DMS53 (cell line): ENCODE measurements around the gene CISD1.
A peak's percentile ranks its signal among the peaks of the same experiment; 100 is the strongest.

Source experiments
- DNase-seq: peaks from one replicate; lab custom pipeline; 2025; lab: John Stamatoyannopoulos, UW

CISD1 gene

DNA sequence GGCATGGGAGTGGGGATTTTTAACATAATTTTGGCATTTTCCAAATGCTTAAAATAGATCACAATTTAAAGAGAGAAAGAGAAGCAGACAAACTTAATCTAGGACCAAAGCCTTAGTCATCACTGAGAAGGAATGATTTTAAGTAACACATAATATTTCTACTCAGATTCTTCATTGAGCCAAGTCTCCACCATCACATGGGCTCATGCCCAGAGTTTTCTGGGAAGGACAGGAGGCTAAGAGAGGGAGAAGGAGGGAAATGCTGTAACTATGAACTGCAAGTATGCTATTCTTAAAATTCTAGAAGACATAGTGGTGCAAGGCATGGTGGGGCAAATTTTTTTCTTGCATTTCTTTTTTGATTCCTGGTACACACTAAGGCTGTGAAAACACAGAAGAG, 42.1 kb downstream of the CISD1 start:
- no peak for DNase-seq

DNA sequence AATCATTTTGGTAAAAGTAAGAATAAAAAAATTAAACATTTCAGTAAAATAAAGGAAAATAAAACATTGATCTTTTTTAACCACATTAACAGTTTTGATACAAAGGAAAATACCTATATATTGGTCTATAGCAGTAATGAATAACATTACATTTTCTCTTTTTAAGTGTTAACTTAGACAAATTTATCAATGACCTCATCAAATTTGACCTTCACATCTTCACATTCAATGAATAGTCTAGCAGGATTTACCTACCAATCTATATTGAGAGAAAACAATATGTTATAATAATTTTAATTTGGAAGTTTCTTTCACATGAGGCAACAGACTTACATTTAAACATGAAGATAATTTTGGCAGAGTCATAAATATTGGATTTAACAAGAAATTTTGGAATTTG, 47.9 kb downstream of the CISD1 start:
- no peak for DNase-seq

DNA sequence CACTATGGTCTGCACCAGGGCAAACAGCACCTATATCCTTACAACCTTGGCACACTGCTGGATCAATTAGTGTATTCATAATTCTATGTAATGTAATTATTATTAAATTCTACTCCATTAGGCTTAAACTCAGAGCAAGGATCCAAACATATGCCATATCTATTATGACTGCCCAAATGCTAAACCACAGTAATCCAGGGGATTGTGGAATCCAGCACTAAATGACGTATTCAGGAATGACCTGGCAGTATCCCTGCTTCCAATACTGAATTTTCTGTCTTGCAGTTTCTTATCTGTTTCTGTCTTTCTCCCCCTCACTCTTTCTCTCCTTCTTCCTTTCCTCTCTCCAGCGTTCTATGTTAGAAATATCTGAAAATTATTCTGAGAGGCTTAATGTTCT, 49.4 kb downstream of the CISD1 start:
- DNase-seq: no peak

DNA sequence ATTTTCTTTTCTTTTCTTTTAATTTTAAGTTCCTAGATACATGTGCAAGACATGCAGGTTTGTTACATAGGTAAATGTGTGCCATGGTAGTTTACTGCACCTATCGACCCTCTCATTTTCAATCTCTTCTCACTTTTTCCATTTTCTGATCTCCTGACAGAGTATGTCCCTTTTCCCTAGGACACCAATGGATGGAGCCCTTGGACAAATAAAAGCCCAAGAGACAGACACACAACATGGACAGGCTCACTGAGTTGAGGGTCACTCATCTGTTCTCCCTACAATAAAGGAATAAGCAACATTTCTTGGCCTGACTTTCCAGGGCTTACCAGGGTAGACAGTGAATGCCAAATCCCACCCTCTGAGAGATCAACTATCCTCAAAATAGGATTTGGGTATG, 50.6 kb downstream of the CISD1 start:
- peak; percentile 13 for DNase-seq

DNA sequence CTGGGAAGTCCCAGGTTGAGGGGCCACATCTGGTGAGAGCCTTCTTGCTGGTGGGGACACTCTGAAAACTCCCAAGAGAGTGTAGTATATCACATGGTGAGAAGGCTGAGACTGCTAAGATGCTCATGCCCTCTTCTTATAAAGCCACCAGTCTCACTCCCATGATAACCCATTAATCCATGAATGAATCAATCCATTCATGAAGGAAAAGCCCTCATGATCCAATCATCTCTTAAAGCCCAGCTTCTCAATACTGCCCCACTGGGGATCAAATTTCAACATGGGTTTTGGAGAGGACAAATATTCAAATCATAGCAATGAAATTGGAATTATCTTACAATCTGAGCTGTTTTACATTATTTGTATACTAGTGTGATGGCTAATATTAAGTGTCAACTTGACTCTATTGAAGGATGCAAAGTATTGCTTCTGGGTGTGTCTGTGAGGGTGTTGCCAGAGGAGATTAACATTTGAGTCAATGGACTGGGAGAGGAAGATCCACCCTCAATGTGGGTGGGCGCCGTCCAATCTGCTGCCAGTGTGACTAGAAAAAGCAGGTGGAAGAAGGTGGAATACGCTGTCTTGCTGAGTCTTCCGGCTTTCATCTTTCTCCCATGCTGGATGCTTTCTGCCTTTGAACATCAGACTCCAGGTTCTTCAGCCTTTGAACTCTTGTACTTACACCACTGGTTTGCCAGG, 51.5 kb downstream of the CISD1 start:
- no peak for DNase-seq

DNA sequence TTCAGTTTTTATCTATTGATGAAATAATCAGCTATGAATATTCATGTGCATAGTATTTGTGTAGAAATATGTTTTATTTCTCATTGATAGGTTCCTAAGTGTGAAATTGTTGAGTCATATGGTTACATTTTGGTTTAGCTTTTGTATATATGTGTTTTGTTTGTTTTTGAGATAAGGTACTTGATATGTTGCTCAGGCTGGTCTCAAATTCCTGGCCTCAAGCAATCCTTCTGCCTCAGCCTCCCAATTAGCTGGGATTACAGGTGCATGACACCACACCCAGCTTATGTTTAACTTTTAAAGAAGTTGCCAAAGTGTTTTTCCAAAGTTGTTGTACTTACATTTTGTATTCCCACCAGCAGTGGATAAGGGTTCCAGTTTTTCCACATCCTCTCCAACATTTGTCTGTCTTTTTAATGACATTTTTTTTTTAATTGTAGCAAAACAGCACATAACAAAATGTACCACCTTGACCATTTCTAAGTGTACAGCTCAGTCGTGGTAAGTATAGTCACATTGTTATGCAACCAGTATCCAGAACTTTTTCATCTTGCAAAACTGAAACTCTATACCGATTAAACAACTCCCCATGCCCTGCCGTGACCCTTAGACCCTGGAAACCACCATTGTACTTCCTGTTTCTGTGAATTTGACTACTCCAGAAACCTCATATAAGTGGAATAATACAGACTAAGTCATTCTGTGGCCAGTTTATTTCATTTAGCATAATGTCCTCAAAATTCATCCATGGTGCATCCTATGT, 53.3 kb downstream of the CISD1 start:
- peak; percentile 55 for DNase-seq

DNA sequence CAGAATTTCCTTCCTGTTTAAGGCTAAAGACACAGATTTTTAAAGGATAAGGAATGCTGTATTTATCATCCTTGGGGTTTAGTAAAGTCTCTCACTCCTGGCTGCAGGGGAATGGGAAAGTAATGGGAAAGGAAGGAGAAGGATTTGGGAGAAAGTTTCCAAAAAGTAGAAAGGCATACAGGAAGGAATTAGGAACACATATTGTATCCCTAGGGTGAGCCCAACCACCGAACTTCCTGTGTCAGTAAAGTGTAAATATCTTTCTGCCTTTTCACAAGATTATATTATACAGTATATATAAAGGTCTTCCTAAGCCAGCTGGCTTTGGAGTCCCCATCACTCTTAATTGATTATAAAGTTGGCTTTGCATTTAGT, 53.9 kb downstream of the CISD1 start:
- DNase-seq: no peak

DNA sequence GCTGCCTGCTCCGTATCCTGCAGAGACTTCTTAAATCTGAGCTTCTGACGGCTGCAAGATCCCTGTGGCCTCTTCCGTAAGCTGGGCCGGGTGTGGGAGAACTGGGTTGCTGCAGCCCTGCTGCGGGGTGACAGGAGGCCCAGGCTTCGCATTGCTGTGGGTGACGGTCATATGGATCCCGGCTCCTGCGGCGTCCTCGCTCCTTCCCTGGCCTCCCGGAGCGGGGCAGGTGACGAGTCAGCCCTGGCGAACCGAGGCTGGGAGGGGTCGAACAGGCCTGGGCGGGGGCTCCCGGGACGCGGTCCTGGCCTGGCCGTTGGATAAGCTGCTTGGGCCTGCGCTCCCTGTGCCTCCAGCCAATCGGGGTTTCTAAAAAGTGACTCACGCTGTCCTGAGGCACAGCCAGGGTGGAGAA, 58.0 kb downstream of the CISD1 start:
- no peak for DNase-seq

DNA sequence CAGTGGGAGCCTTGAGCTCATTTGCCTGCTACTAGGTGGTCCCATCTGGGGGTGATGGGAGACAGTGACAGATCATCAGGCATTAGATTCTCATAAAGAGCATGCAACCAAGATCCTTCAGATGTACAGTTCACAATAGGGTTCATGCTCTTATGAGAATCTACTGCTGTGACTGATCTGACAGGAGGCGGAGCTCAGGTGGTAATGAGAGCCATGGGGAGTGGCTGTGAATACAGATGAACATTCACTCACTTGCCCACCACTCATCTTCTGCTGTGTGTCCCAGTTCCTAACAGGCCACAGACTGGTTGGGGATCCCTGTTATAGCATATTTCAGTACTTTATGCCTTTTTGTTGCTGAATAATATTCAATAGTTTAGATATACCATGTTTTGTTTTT, 59.3 kb downstream of the CISD1 start:
- no peak for DNase-seq

DNA sequence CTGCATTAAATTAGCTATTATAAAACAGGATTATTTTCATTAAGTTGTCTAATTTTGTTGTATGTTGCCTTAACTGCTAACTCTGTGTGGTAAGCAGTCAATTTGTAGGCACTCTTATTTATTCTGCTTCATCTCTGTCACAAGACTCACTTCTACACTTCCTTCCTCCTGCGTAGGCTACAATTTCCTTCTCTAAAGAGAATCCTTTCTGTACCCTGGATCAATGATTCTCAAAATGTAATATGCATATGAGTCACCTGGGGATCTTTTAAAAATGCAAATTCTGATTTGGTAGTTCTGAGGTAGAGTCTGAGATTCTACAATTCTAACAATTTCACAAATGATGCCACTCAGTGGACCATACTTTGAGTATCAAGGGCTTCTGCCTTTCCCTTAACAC, 61.5 kb downstream of the CISD1 start:
- DNase-seq: no peak

DNA sequence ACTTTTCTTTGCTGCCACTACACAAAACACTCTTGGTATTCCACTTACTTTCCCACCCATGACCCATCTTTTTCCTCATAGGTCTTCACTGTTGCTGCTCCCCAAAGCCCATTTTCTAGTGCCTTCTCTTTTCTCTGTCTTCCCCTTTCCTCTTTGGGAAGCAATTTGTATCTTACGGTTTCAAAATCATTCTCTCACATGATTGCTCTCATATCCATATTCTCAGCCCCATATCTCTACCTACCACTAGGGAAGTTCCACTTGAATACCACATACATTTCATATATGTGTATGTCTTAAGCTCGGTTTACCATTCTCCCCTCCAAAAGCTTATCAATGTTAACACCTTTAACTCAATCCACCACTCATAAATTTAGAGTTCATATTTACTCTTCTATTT, 62.7 kb downstream of the CISD1 start:
- DNase-seq: no peak

DNA sequence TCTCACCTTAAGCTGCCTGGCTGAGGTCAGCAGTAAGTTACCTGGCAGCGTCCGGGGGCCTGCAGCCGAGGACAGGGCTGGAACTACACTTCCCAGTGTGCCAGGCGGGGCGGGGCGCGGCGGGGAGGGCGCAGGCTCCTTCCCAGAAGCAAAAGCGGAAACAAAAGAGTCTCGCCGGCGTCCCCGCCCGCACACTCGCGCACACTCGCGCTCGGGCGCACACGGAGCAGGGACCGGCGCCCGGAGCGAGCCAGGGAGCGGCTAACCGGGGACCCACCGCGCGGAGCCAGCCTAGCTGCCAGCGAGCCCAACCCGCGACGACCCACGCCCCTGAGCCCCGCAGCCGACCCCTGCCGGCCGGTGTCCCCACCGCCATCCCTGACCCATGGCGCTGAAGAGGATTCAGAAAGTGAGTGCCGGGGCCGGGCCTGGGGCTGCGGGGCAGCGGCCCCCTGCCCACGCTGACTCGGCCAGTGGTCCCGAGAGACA, 65.9 kb downstream of the CISD1 start, which contains the start of gene UBE2D1:
UBE2D1 (plus strand) TSS at position 190 of the 489 bp plus-strand sequence; CDS start at position 386, 196 bp downstream.
- peak; percentile 93 for DNase-seq

DNA sequence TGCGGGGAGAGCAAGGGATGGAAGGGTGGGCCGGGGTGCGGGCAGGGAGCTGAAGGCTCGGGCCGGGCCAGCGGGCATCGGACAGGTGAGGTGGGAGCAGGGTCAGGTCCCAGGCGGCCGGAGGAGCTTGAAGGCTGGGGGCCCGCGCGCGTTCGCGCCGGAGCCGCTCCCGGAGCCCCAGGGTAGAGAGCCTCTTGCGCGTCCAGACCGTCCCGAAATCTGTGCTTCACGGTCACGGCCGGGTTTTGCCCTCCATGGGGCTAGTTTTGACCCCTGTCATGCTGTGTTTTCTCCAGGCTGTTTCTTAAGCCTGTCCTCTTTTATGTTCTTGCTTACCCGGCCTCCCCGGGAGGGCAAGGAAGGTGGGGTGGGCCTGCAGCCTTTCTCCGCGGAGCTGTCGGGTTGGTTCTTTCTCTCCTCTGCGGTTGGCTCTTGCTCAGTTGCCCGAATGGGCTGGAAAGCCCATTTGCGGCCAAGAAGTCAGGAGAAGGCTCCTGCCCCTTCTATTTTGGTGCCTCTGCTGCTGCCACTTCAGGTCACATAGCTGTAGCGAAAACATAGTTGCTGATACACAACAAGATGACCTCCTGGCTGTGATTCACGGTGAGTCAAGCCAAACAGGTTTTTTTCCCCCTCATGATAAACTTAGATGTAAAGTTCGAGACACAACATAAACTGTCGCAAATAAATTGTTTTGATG, 66.5 kb downstream of the CISD1 start:
- DNase-seq: peak; percentile 63

DNA sequence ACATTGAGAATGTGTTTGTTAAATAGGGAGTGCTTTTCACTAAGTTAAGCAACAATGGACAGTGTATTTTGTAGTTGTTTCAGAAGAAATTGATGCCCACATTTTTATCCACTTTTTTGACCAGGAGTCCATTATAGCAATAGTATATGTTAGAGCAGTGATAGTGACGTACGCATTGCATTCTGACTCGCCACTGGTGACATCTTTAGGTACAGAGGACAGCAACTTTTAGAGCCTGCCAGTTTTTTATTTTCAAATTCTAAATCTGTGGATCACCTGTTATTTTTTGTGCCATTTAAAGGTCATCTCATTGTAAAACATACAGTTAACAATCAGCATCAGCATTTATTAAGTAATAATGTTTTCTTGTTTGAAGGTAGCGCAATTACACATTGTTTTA, 67.3 kb downstream of the CISD1 start:
- no peak for DNase-seq
